ENCODE data around the gene CSF1.

GRCh38 chr1:109944541-109944940 is 33.9 kb downstream of the CSF1 start:
- TF ChIP-seq EZH2 (IDR thresholded peaks at IDR 0.05; ENCODE audit: insufficient read depth, poor library complexity, severe bottlenecking) (no peak), EZH2phosphoT487 (IDR thresholded peaks at IDR 0.05; ENCODE audit: insufficient read depth, low read depth) (no peak)

Data from GM23248 (cell line).